Measurements from ENCODE around the gene ETS1. TPM values are rescaled to one million over a fixed set of nuclear protein-coding genes. Genes with fewer than 3 reads are reported as not detected.

The ETS1 gene
- total RNA-seq, 1 donor from 2014 or later, result 488 TPM

GRCh38 chr11:128570632-128571031 lies 16.7 kb downstream of the ETS1 start:
- intact Hi-C loops (cut with micrococcal nuclease), result no loop called here

GRCh38 chr11:128569291-128569690 lies 18.1 kb downstream of the ETS1 start:
- intact Hi-C loops (cut with micrococcal nuclease), result no loop called here

- intact Hi-C loops (cut with micrococcal nuclease), result no loop called here
Observed at GRCh38 chr11:128568166-128568778, 19.1 kb downstream of the ETS1 start.

- intact Hi-C loops (cut with micrococcal nuclease), result no loop called here
Observed at GRCh38 chr11:128567130-128567529, 20.2 kb downstream of the ETS1 start.

GRCh38 chr11:128565881-128566280 lies 21.5 kb downstream of the ETS1 start:
- intact Hi-C loops (cut with micrococcal nuclease), result no loop called here

- intact Hi-C loops (cut with micrococcal nuclease), result no loop called here
Observed at GRCh38 chr11:128564642-128565245, 22.6 kb downstream of the ETS1 start.

GRCh38 chr11:128563942-128564641 lies 23.3 kb downstream of the ETS1 start:
- intact Hi-C loops (cut with micrococcal nuclease), result no loop called here

- intact Hi-C loops (cut with micrococcal nuclease), result no loop called here
Observed at GRCh38 chr11:128563308-128563707, 24.1 kb downstream of the ETS1 start.

GRCh38 chr11:128559496-128560103 lies 27.8 kb downstream of the ETS1 start:
- intact Hi-C loops (cut with micrococcal nuclease), result no loop called here

- intact Hi-C loops (cut with micrococcal nuclease), result no loop called here
Observed at GRCh38 chr11:128555606-128556005, 31.8 kb downstream of the ETS1 start.

- intact Hi-C loops (cut with micrococcal nuclease), result no loop called here
Observed at GRCh38 chr11:128553662-128554362, 33.5 kb downstream of the ETS1 start.

- intact Hi-C loops (cut with micrococcal nuclease), result no loop called here
Observed at GRCh38 chr11:128552783-128553661, 34.3 kb downstream of the ETS1 start.

- intact Hi-C loops (cut with micrococcal nuclease), result no loop called here
Observed at GRCh38 chr11:128551611-128552335, 35.6 kb downstream of the ETS1 start.

- intact Hi-C loops (cut with micrococcal nuclease), result no loop called here
Observed at GRCh38 chr11:128551058-128551457, 36.3 kb downstream of the ETS1 start.

GRCh38 chr11:128550261-128550821 lies 37.0 kb downstream of the ETS1 start:
- intact Hi-C loops (cut with micrococcal nuclease), result no loop called here

GRCh38 chr11:128549256-128549944 lies 38.0 kb downstream of the ETS1 start:
- intact Hi-C loops (cut with micrococcal nuclease), result no loop called here

- intact Hi-C loops (cut with micrococcal nuclease), result loop anchor here (1.0 kb wide), 1 partner anchor 23 kb away; no protein-coding TSS in a partner anchor
Observed at GRCh38 chr11:128548649-128549255, 38.6 kb downstream of the ETS1 start.

GRCh38 chr11:128547946-128548648 lies 39.3 kb downstream of the ETS1 start:
- intact Hi-C loops (cut with micrococcal nuclease), result loop anchor here (1.0 kb wide), 1 partner anchor 23 kb away; no protein-coding TSS in a partner anchor
